ENCODE measurements around the gene UIMC1. TPM values are rescaled to one million over a fixed set of nuclear protein-coding genes. Genes with fewer than 3 reads are reported as not detected.
A peak's percentile ranks its signal among the peaks of the same experiment; 100 is the strongest.
"Not testable (repeated sequence)": the region's sequence is repeated elsewhere in the genome, so short reads cannot be mapped to it uniquely, and the experiment has no call there.

Gene UIMC1
- total RNA-seq, 1 experiment from 2014 or later, result 96.3 TPM

DNA sequence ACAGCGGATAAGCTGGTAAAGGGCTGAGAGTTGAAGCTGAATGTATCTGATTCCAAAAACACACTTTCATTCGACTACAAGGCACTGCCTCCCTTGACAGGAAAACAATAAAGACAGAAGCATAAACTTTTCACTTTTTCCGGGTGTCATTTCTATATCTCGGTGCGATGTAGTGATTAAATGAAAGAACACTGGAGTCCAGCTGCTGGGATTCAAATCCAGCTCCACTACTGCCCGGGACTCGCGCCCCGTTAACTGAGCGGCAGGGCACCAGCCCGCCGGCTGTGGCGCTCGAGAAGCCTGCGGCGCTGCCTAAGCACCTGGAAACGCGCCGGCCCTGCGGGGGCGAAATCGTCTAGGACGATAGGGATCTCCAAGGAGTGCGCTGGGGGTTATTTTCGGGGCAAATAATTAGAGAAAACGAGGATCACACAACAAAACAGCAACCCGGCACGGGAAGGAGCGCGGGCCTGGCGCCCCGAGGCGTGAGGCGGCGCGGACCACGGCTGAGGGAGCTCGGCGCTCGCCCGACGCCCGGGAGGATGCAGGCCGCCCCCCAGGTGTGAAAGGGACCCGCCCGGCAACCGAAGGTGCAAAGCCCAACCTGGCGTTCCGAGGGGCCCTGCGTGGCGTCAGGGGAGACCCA lies 837 bp downstream of the UIMC1 start:
- peak overlapping the region; percentile 96 for H3K4me3 Mint-ChIP-seq (ENCODE audit: unreplicated experiment)
- no peaks in the 10 kb centered on the region for H3K27me3 Mint-ChIP-seq (ENCODE audit: insufficient read depth, unreplicated experiment)
- ChIA-PET POLR2A (interaction anchor here (0.6 to 13.5 kb wide), 16 partner anchors 7 to 1200 kb away, joined by 3 to 136 read pairs (median 4); partner anchors contain the start of genes RNF44 and ZNF346), CTCF (interaction anchor here (0.5 to 2.1 kb wide), 13 partner anchors 8 to 345 kb away, joined by 3 to 14 read pairs (median 5); partner anchors contain the start of gene ZNF346)
- TF ChIP-seq, protein P1, sequence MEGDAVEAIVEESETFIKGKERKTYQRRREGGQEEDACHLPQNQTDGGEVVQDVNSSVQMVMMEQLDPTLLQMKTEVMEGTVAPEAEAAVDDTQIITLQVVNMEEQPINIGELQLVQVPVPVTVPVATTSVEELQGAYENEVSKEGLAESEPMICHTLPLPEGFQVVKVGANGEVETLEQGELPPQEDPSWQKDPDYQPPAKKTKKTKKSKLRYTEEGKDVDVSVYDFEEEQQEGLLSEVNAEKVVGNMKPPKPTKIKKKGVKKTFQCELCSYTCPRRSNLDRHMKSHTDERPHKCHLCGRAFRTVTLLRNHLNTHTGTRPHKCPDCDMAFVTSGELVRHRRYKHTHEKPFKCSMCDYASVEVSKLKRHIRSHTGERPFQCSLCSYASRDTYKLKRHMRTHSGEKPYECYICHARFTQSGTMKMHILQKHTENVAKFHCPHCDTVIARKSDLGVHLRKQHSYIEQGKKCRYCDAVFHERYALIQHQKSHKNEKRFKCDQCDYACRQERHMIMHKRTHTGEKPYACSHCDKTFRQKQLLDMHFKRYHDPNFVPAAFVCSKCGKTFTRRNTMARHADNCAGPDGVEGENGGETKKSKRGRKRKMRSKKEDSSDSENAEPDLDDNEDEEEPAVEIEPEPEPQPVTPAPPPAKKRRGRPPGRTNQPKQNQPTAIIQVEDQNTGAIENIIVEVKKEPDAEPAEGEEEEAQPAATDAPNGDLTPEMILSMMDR (IDR thresholded peaks at IDR 0.05; ENCODE audit: unreplicated experiment), result peak; percentile 38
- peak; percentile 76 for DNase-seq (ENCODE audit: unreplicated experiment)
- intact Hi-C loops (cut with micrococcal nuclease), result loop anchor here (2.0 kb wide), 1 partner anchor 17 kb away; the partner anchor contains the start of gene ZNF346
- BruUV-seq (replicated peaks), result no TSS peak
- H3K36me3 Mint-ChIP-seq (ENCODE audit: insufficient read depth, unreplicated experiment), result peaks cover 8% of the 10 kb centered on the region
- no peaks in the 10 kb centered on the region for H3K9me3 Mint-ChIP-seq (ENCODE audit: unreplicated experiment)
- peaks cover 25% of the 10 kb centered on the region for H3K4me1 Mint-ChIP-seq (ENCODE audit: insufficient read depth, unreplicated experiment)
- peak overlapping the region; percentile 98 for H3K27ac Mint-ChIP-seq (ENCODE audit: low read depth, unreplicated experiment)

DNA sequence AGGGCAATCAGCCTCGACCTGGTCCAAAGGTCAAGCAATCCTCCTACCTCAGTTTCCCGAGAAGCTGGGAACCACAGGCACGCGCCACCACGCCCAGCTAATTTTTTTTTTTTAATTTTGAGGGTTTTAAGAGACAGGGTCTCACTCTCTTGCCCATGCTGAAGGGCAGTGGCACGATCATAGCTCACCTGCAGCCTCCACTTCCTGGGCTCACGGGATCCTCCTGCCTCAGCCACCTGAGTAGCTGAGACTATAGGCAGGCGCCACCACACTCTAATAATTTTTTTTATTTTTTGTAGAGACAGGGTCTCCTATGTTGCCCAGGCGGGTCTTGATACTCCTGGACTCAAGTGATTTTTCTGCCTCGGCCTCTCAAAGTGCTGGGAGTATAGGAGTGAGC lies 1.6 kb downstream of the UIMC1 start:
- Mint-ChIP-seq H3K27me3 (ENCODE audit: insufficient read depth, unreplicated experiment) (no peaks in the 10 kb centered on the region), H3K4me3 (ENCODE audit: unreplicated experiment) (peak overlapping the region; percentile 96), H3K27ac (ENCODE audit: low read depth, unreplicated experiment) (peak overlapping the region; percentile 98), H3K4me1 (ENCODE audit: insufficient read depth, unreplicated experiment) (peaks cover 25% of the 10 kb centered on the region), H3K9me3 (ENCODE audit: unreplicated experiment) (no peaks in the 10 kb centered on the region), H3K36me3 (ENCODE audit: insufficient read depth, unreplicated experiment) (peaks cover 8% of the 10 kb centered on the region)
- intact Hi-C loops (cut with micrococcal nuclease), result no loop called here
- TF ChIP-seq, protein P1 (IDR thresholded peaks at IDR 0.05; ENCODE audit: unreplicated experiment), result no peak
- DNase-seq (ENCODE audit: unreplicated experiment), result no peak
- BruUV-seq (replicated peaks), result no TSS peak
- ChIA-PET CTCF (interaction anchor here (0.5 to 2.1 kb wide), 14 partner anchors 8 to 359 kb away, joined by 3 to 14 read pairs (median 4); partner anchors contain the start of gene ZNF346), POLR2A (interaction anchor here (0.8 to 13.5 kb wide), 12 partner anchors 8 to 467 kb away, joined by 3 to 136 read pairs (median 6); partner anchors contain the start of genes RNF44 and ZNF346)

DNA sequence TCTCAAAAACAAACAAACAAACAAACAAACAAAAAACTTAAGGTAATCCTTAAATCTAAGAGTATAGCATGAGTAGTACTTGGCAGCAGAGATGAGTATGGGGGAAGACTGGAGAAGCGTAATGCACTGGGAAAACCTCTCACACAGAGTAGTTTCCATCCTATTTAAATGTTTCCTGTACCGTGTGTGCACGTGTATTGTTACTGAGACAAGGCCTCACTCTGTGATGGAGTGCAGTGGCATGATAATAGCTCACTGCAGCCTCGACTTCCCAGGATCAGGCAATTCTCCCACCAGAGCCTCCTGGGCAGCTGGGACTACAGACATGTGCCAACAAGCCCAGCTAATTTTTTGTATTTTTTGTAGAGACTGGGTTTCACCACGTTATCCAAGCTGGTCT lies 2.9 kb downstream of the UIMC1 start:
- H3K27me3 Mint-ChIP-seq (ENCODE audit: insufficient read depth, unreplicated experiment), result no peaks in the 10 kb centered on the region
- BruUV-seq (replicated peaks), result no TSS peak
- ChIA-PET POLR2A (interaction anchor here (1.2 to 13.5 kb wide), 2 partner anchors 18 to 24 kb away, joined by 6 to 136 read pairs; partner anchors contain the start of gene ZNF346), CTCF (interaction anchor here (0.9 to 2.1 kb wide), 5 partner anchors 12 to 343 kb away, joined by 3 to 10 read pairs (median 3); partner anchors contain the start of gene ZNF346)
- intact Hi-C loops (cut with micrococcal nuclease), result no loop called here
- H3K4me1 Mint-ChIP-seq (ENCODE audit: insufficient read depth, unreplicated experiment), result peaks cover 31% of the 10 kb centered on the region
- peak; percentile 14 for DNase-seq (ENCODE audit: unreplicated experiment)
- TF ChIP-seq, protein P1 (IDR thresholded peaks at IDR 0.05; ENCODE audit: unreplicated experiment), result no peak
- H3K36me3 Mint-ChIP-seq (ENCODE audit: insufficient read depth, unreplicated experiment), result peaks cover 15% of the 10 kb centered on the region
- peak overlapping the region; percentile 29 for H3K27ac Mint-ChIP-seq (ENCODE audit: low read depth, unreplicated experiment)
- no peaks in the 10 kb centered on the region for H3K9me3 Mint-ChIP-seq (ENCODE audit: unreplicated experiment)
- peak overlapping the region; percentile 96 for H3K4me3 Mint-ChIP-seq (ENCODE audit: unreplicated experiment)

DNA sequence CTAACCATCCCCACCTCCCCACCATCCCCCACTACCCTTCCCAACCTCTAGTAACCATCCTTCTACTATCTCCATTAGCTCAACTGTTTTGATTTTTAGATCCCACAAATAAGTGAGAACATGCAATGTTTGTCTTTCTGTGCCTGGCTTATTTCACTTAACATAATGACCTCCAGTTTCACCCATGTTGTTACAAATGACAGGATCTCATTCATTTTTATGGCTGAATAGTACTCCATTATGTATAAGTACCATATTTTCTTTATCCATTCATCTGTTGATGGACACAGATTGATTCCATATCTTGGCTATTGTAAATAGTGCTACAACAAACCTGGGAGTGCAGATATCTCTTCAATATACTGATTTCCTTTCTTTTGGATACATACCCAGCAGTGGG lies 7.1 kb downstream of the UIMC1 start:
- H3K9me3 Mint-ChIP-seq (ENCODE audit: unreplicated experiment); DNase-seq (ENCODE audit: unreplicated experiment); H3K27ac Mint-ChIP-seq (ENCODE audit: low read depth, unreplicated experiment); H3K27me3 Mint-ChIP-seq (ENCODE audit: insufficient read depth, unreplicated experiment); H3K4me3 Mint-ChIP-seq (ENCODE audit: unreplicated experiment); POLR2A ChIA-PET; CTCF ChIA-PET; BruUV-seq (replicated peaks); intact Hi-C loops (cut with micrococcal nuclease): not testable (repeated sequence)
- Mint-ChIP-seq H3K36me3 (ENCODE audit: insufficient read depth, unreplicated experiment) (peaks cover 15% of the 10 kb centered on the region), H3K4me1 (ENCODE audit: insufficient read depth, unreplicated experiment) (peaks cover 53% of the 10 kb centered on the region)

Measured in MCF 10A (cell line).